K562 (cell line): ENCODE results near the gene SP140L. TPM values are rescaled to one million over a fixed set of nuclear protein-coding genes. Genes with fewer than 3 reads are reported as not detected.

Source experiments
- BRD9 ChIP-seq: fragments of 450-650 bp; IDR thresholded peaks from 2 replicates; pipeline ENCODE4 v1.6.1; 2018; ENCODE audit warnings: low read depth; ENCODE audit not compliant: partially characterized antibody
- CREBBP ChIP-seq: IDR thresholded peaks from one replicate; pipeline ENCODE4 v1.6.1; 2012; ENCODE audit warnings: low read depth, mild to moderate bottlenecking, control low read depth, inconsistent platforms, low read length
- GATAD2A ChIP-seq: fragments of 450-650 bp; IDR thresholded peaks from 2 replicates; pipeline ENCODE4 v1.6.1; 2017
- GTF2E2 ChIP-seq: fragments of 200-800 bp; sonication (Bioruptor generic); IDR thresholded peaks from 2 replicates; pipeline ENCODE4 v1.6.1; 2016; ENCODE audit warnings: missing genetic modification characterization, missing compliant biosample characterization
- HDAC1 ChIP-seq, 2 experiments: fragments of 450-650 bp; IDR thresholded peaks; 2 replicates each; pipeline ENCODE4 v1.6.1; 2016 to 2017; ENCODE audit warnings: inconsistent platforms in 1 of 2, mild to moderate bottlenecking in 1 of 2, moderate library complexity in 1 of 2
- HDAC2 ChIP-seq: fragments of 450-650 bp; IDR thresholded peaks from 2 replicates; pipeline ENCODE4 v1.6.1; 2016; ENCODE audit warnings: mild to moderate bottlenecking
- MCM5 ChIP-seq: fragments of 450-650 bp; IDR thresholded peaks from 2 replicates; pipeline ENCODE4 v1.6.1; 2016; ENCODE audit warnings: low read depth
- POLR2G ChIP-seq: fragments of 200-400 bp; formaldehyde crosslinking; IDR thresholded peaks from 2 replicates; pipeline ENCODE4 v1.6.1; 2017; ENCODE audit warnings: low read depth, mild to moderate bottlenecking, antibody characterized with exemption, low read length, moderate library complexity
- RBM22 ChIP-seq: fragments of 200-400 bp; formaldehyde crosslinking; IDR thresholded peaks from 2 replicates; pipeline ENCODE4 v1.6.1; 2018; ENCODE audit warnings: low read length, low read depth; ENCODE audit not compliant: poor library complexity, severe bottlenecking
- SMARCA5 ChIP-seq: fragments of 450-650 bp; IDR thresholded peaks from 2 replicates; pipeline ENCODE4 v1.6.1; 2016
- TARDBP ChIP-seq: fragments of 450-650 bp; IDR thresholded peaks from 2 replicates; pipeline ENCODE4 v1.6.1; 2016
- WHSC1 ChIP-seq: IDR thresholded peaks from one replicate; pipeline ENCODE4 v1.6.1; 2012; ENCODE audit warnings: low read length, control low read depth, inconsistent platforms
- ZC3H8 ChIP-seq: fragments of 450-650 bp; IDR thresholded peaks from 2 replicates; pipeline ENCODE4 v1.6.1; 2017
- ZNF699 ChIP-seq: fragments of 250-450 bp; sonication (Bioruptor Pico); IDR thresholded peaks from 2 replicates; pipeline ENCODE4 v1.8.0; 2021; ENCODE audit warnings: mild to moderate bottlenecking, moderate library complexity; ENCODE audit not compliant: insufficient replicate concordance
- polyA plus RNA-seq, 8 experiments: library from polyadenylated mRNA; depleted of rRNA in 4 of 8; stranded (reverse) in 5 of 8; unstranded in 3 of 8; fragments of >200 nt; fragmentation: Nextera tagmentation in 2 of 8; fragmentation: Illumina TruSeq in 1 of 8; extraction: Ambion mirVana in 2 of 8; extraction: Trizol in 1 of 8; gene quantifications; 2 replicates each; pipeline versions ENCODE4 v1.2.1 to v1.2.3, GENCODE V29; 2011 to 2014; ENCODE audit warnings: inconsistent platforms in 1 of 8, missing spikeins in 1 of 8
- total RNA-seq, 7 experiments: library from RNA; depleted of rRNA in 6 of 7; stranded (reverse); fragments of >200 nt in 6 of 7; fragmentation: Illumina TruSeq in 2 of 7; extraction: Trizol in 2 of 7; gene quantifications; 2 replicates each; pipeline versions ENCODE4 v1.2.1 to v1.2.3, GENCODE V29; 2011 to 2021; ENCODE audit warnings: low replicate concordance in 1 of 7
- TF ChIP-seq, protein P1 (sequence below), 2 experiments: IDR thresholded peaks; 2 replicates each; pipeline ENCODE4 v1.6.1; 2012; ENCODE audit warnings: improper control_type of control experiment in 2 of 2, low read depth in 2 of 2, low read length in 2 of 2, borderline replicate concordance in 1 of 2
- TF ChIP-seq, protein P2 (sequence below): fragments of 450-650 bp; formaldehyde crosslinking; IDR thresholded peaks from 2 replicates; pipeline ENCODE4 v1.4.0; 2022; ENCODE audit warnings: missing genetic modification characterization
- TF ChIP-seq, protein P3 (sequence below), 2 experiments: fragments of 450-650 bp; conservative IDR thresholded peaks; 2 replicates each; pipeline ENCODE4 v1.6.1; 2017; ENCODE audit warnings: mild to moderate bottlenecking in 2 of 2, moderate library complexity in 2 of 2
- TF ChIP-seq, protein P4 (sequence below): fragments of 250-450 bp; sonication (Bioruptor Pico); IDR thresholded peaks from 2 replicates; pipeline ENCODE4 v1.5.0; 2021
- TF ChIP-seq, protein P5 (sequence below): fragments of 250-450 bp; sonication (Bioruptor Pico); IDR thresholded peaks from 2 replicates; pipeline ENCODE4 v1.4.0; 2020

SP140L gene
- total and polyA plus RNA-seq, 9 of the 15 experiments (the other 6 are each of a cell fraction or from before 2014, with no cell fraction given), result 4.0 to 15.5 (median 11.3) TPM

DNA sequence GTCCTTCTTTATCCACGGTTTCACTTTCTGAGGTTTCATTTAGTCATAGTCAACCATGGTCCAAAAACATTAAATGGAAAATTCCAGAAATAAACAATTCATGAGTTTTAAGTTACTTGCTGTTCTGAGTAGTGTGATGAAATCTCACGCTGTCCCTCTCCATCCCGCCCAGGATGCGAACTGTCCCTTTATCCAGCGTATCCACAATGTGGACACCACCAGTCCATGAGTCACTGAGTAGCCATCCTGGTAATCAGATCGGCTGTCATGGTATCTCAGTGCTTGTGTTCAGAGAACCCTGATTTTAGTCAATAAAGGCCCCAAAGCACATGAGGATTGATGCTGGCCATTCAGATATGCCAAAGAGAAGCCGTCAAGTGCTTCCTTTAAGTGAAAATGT is 3.7 kb downstream of the SP140L start (continued):
- TF ChIP-seq, protein P1, sequence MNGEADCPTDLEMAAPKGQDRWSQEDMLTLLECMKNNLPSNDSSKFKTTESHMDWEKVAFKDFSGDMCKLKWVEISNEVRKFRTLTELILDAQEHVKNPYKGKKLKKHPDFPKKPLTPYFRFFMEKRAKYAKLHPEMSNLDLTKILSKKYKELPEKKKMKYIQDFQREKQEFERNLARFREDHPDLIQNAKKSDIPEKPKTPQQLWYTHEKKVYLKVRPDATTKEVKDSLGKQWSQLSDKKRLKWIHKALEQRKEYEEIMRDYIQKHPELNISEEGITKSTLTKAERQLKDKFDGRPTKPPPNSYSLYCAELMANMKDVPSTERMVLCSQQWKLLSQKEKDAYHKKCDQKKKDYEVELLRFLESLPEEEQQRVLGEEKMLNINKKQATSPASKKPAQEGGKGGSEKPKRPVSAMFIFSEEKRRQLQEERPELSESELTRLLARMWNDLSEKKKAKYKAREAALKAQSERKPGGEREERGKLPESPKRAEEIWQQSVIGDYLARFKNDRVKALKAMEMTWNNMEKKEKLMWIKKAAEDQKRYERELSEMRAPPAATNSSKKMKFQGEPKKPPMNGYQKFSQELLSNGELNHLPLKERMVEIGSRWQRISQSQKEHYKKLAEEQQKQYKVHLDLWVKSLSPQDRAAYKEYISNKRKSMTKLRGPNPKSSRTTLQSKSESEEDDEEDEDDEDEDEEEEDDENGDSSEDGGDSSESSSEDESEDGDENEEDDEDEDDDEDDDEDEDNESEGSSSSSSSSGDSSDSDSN (IDR thresholded peaks at IDR 0.05; ENCODE audit: borderline replicate concordance in 1 of 2, low read depth in 2 of 2, low read length in 2 of 2), result no peak
- no peak for TF ChIP-seq TARDBP
- TF ChIP-seq ZC3H8, result no peak
- TF ChIP-seq, protein P2, sequence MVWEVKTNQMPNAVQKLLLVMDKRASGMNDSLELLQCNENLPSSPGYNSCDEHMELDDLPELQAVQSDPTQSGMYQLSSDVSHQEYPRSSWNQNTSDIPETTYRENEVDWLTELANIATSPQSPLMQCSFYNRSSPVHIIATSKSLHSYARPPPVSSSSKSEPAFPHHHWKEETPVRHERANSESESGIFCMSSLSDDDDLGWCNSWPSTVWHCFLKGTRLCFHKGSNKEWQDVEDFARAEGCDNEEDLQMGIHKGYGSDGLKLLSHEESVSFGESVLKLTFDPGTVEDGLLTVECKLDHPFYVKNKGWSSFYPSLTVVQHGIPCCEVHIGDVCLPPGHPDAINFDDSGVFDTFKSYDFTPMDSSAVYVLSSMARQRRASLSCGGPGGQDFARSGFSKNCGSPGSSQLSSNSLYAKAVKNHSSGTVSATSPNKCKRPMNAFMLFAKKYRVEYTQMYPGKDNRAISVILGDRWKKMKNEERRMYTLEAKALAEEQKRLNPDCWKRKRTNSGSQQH, result no peak
- TF ChIP-seq, protein P3, sequence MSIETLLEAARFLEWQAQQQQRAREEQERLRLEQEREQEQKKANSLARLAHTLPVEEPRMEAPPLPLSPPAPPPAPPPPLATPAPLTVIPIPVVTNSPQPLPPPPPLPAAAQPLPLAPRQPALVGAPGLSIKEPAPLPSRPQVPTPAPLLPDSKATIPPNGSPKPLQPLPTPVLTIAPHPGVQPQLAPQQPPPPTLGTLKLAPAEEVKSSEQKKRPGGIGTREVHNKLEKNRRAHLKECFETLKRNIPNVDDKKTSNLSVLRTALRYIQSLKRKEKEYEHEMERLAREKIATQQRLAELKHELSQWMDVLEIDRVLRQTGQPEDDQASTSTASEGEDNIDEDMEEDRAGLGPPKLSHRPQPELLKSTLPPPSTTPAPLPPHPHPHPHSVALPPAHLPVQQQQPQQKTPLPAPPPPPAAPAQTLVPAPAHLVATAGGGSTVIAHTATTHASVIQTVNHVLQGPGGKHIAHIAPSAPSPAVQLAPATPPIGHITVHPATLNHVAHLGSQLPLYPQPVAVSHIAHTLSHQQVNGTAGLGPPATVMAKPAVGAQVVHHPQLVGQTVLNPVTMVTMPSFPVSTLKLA (conservative IDR thresholded peaks at IDR 0.05), result peak in 1 of 2 experiments; percentile 36; a peak in 1 of 4 replicates
- no peak for TF ChIP-seq GTF2E2 (tag)
- TF ChIP-seq, protein P4, sequence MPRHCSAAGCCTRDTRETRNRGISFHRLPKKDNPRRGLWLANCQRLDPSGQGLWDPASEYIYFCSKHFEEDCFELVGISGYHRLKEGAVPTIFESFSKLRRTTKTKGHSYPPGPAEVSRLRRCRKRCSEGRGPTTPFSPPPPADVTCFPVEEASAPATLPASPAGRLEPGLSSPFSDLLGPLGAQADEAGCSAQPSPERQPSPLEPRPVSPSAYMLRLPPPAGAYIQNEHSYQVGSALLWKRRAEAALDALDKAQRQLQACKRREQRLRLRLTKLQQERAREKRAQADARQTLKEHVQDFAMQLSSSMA (CRISPR knock-in tag), result no peak
- TF ChIP-seq POLR2G, result no peak
- no peak for TF ChIP-seq BRD9
- no peak for TF ChIP-seq RBM22
- no peak for TF ChIP-seq GATAD2A
- no peak for TF ChIP-seq ZNF699 (CRISPR knock-in tag)
- TF ChIP-seq CREBBP, result no peak
- TF ChIP-seq, protein P5, sequence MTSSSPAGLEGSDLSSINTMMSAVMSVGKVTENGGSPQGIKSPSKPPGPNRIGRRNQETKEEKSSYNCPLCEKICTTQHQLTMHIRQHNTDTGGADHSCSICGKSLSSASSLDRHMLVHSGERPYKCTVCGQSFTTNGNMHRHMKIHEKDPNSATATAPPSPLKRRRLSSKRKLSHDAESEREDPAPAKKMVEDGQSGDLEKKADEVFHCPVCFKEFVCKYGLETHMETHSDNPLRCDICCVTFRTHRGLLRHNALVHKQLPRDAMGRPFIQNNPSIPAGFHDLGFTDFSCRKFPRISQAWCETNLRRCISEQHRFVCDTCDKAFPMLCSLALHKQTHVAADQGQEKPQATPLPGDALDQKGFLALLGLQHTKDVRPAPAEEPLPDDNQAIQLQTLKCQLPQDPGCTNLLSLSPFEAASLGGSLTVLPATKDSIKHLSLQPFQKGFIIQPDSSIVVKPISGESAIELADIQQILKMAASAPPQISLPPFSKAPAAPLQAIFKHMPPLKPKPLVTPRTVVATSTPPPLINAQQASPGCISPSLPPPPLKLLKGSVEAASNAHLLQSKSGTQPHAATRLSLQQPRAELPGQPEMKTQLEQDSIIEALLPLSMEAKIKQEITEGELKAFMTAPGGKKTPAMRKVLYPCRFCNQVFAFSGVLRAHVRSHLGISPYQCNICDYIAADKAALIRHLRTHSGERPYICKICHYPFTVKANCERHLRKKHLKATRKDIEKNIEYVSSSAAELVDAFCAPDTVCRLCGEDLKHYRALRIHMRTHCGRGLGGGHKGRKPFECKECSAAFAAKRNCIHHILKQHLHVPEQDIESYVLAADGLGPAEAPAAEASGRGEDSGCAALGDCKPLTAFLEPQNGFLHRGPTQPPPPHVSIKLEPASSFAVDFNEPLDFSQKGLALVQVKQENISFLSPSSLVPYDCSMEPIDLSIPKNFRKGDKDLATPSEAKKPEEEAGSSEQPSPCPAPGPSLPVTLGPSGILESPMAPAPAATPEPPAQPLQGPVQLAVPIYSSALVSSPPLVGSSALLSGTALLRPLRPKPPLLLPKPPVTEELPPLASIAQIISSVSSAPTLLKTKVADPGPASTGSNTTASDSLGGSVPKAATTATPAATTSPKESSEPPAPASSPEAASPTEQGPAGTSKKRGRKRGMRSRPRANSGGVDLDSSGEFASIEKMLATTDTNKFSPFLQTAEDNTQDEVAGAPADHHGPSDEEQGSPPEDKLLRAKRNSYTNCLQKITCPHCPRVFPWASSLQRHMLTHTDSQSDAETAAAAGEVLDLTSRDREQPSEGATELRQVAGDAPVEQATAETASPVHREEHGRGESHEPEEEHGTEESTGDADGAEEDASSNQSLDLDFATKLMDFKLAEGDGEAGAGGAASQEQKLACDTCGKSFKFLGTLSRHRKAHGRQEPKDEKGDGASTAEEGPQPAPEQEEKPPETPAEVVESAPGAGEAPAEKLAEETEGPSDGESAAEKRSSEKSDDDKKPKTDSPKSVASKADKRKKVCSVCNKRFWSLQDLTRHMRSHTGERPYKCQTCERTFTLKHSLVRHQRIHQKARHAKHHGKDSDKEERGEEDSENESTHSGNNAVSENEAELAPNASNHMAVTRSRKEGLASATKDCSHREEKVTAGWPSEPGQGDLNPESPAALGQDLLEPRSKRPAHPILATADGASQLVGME (CRISPR knock-in tag), result no peak
- TF ChIP-seq SMARCA5, result no peak
- no peak for TF ChIP-seq MCM5
- TF ChIP-seq WHSC1, result no peak
- TF ChIP-seq HDAC1 (IDR thresholded peaks at IDR 0.05), result peak in 1 of 2 experiments; percentile 43; a peak in 1 of 4 replicates
- peak; percentile 63; the same call in 1 of the 2 replicates for TF ChIP-seq HDAC2
